ENCODE data around the gene PELO. TPM values are rescaled to one million over a fixed set of nuclear protein-coding genes. Genes with fewer than 3 reads are reported as not detected.
A peak's percentile ranks its signal among the peaks of the same experiment; 100 is the strongest.

Gene PELO
- total and polyA plus RNA-seq, 4 donors: 11.0 to 52.4 (median 39.9) TPM

DNA sequence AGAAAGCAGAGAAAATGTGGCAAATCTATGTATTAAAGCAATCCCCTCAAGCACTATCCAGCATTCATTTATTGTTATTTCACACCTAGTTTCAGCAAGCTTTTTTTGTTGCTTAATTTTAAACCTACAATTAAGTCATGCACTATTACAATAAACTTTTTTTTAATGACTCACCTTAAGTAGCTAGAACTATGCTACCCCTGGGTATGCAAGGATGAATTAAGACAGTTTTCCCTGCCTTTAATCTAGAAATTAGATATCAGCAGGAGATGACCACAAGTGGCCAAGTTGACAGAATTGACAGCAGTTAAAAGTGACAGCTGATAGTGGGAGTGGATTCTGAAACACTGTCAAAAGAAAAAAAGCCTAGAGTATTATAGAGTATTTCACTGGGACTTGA is 20.0 kb downstream of the PELO start:
- intact Hi-C loops (cut with DNase I): loop anchor here in 1 of 2 donors (10.0 kb wide), 1 partner anchor 87 kb away; no protein-coding TSS in a partner anchor
- H3K4me1 ChIP-seq (ENCODE audit: control insufficient read depth in 1 of 2, insufficient read depth in 2 of 2, low read length in 2 of 2): peaks cover 4 to 23% of the 10 kb centered on the region in 2 donors

DNA sequence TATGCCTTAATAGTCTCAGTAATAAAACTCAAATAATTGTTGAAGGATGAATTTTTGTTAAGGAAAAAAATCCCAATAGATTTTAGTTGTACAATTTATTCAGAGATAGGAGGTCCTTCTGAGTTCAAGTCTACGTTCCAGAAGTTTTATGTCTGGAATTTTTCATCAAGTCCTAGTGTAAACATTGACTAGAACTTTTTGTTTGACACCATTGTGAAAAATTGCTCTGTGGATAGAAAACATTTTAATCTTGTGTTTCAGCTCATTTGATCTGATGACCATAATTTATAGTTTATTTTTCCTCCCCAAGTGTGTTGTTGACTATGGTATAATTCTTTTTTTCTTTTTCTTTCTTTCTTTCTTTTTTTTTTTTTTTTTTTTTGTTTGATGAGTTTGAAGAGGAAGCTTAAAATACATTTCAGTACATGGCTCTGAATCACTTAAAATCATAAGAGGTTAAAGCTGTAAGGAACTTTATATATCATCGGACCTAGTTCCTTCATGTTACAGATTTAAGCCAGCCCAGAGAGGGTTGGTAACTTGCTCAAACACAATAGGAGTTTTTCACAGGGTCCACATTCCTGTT is 20.7 kb downstream of the PELO start:
- WGBS, 2 donors: 8 to 11% methylated on average over 2 of the region's 2 CpGs
- peaks cover 4 to 21% of the 10 kb centered on the region in 2 donors for H3K4me1 ChIP-seq (ENCODE audit: control insufficient read depth in 1 of 2, insufficient read depth in 2 of 2, low read length in 2 of 2)
- no peak for DNase-seq
- H3K36me3 ChIP-seq (ENCODE audit: control insufficient read depth in 1 of 2, insufficient read depth in 2 of 2, low read length in 1 of 2): no peaks in the 10 kb centered on the region
- no peaks in the 10 kb centered on the region for H3K9me3 ChIP-seq (ENCODE audit: control insufficient read depth, low read length)
- intact Hi-C loops (cut with DNase I): loop anchor here in 1 of 2 donors (10.0 kb wide), 1 partner anchor 86 kb away; no protein-coding TSS in a partner anchor
- no peak overlapping the region for H3K4me3 ChIP-seq (ENCODE audit: low read length in 2 of 2)
- peak overlapping the region in 1 of 2 donors; percentile 70 for H3K27ac ChIP-seq (ENCODE audit: low read depth in 1 of 2, low read length in 2 of 2)
- H3K27me3 ChIP-seq (ENCODE audit: control insufficient read depth in 1 of 2, insufficient read depth in 2 of 2, low read length in 1 of 2): no peaks in the 10 kb centered on the region
- no peak for ATAC-seq (ENCODE audit: low FRiP score)

More for the DNA sequence above, 20.0 kb downstream of the PELO start:
- no peaks in the 10 kb centered on the region for H3K9me3 ChIP-seq (ENCODE audit: control insufficient read depth, low read length)
- no peaks in the 10 kb centered on the region for H3K36me3 ChIP-seq (ENCODE audit: control insufficient read depth in 1 of 2, insufficient read depth in 2 of 2, low read length in 1 of 2)
- H3K27me3 ChIP-seq (ENCODE audit: control insufficient read depth in 1 of 2, insufficient read depth in 2 of 2, low read length in 1 of 2): no peaks in the 10 kb centered on the region
- H3K4me3 ChIP-seq (ENCODE audit: low read length in 2 of 2): no peak overlapping the region
- no peak overlapping the region for H3K27ac ChIP-seq (ENCODE audit: low read depth in 1 of 2, low read length in 2 of 2)
- DNase-seq (no peak), ATAC-seq (ENCODE audit: low FRiP score) (no peak)

DNA sequence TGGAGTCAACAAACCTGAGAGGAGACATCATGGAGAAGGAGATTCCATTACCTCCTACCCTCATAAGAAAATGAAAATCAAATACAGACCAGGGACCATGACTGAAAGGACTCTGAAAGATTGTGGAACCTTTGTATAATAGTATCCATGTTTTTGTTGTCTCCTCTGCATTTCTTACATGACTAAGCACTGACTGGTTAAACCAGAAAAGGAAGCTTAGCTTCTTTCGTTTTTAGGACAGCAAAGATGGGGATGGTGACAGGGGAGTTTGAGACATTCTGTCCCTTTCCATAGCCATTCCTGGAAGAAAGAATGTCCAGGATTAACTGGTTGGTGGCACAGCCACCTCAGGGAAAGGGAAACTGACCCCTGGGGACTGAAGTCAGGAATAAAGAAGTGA is 22.2 kb downstream of the PELO start:
- no peak overlapping the region for H3K4me3 ChIP-seq (ENCODE audit: low read length in 2 of 2)

DNA sequence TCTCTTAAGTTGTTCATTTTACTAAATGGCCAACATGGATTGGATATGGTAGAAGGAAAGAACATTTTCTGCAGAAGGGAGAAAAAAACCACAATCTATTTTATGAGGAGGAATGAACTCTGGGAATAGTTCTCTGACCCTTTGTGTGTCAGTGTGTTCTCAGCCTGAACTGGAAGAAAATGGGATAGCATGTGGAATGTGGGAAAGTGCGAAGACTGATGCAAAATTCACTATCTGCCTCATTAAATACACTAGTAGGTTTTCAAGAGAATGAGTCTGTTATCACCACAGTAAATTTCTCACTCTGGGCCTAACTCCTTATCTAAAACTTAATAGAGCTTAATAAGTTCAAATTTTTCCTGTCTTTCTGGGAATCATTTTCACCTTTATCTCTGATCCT is 22.7 kb downstream of the PELO start:
- intact Hi-C loops (cut with DNase I): no loop called here
- peak overlapping the region in 1 of 2 donors; percentile 9 for H3K27ac ChIP-seq (ENCODE audit: low read depth in 1 of 2, low read length in 2 of 2)

More for the DNA sequence above, 22.2 kb downstream of the PELO start:
- ATAC-seq (ENCODE audit: low FRiP score): peak; percentile 6
- no peaks in the 10 kb centered on the region for H3K9me3 ChIP-seq (ENCODE audit: control insufficient read depth, low read length)
- WGBS, 2 donors: 0 to 3% methylated on average over 1 of the region's 1 CpG
- peaks cover 7 to 26% of the 10 kb centered on the region in 2 donors for H3K4me1 ChIP-seq (ENCODE audit: control insufficient read depth in 1 of 2, insufficient read depth in 2 of 2, low read length in 2 of 2)
- no peak for DNase-seq
- no peaks in the 10 kb centered on the region for H3K36me3 ChIP-seq (ENCODE audit: control insufficient read depth in 1 of 2, insufficient read depth in 2 of 2, low read length in 1 of 2)
- H3K27me3 ChIP-seq (ENCODE audit: control insufficient read depth in 1 of 2, insufficient read depth in 2 of 2, low read length in 1 of 2): no peaks in the 10 kb centered on the region
- intact Hi-C loops (cut with DNase I): loop anchor here in 1 of 2 donors (10.0 kb wide), 1 partner anchor 85 kb away; no protein-coding TSS in a partner anchor
- H3K27ac ChIP-seq (ENCODE audit: low read depth in 1 of 2, low read length in 2 of 2): peak overlapping the region; percentile 9 to 55

DNA sequence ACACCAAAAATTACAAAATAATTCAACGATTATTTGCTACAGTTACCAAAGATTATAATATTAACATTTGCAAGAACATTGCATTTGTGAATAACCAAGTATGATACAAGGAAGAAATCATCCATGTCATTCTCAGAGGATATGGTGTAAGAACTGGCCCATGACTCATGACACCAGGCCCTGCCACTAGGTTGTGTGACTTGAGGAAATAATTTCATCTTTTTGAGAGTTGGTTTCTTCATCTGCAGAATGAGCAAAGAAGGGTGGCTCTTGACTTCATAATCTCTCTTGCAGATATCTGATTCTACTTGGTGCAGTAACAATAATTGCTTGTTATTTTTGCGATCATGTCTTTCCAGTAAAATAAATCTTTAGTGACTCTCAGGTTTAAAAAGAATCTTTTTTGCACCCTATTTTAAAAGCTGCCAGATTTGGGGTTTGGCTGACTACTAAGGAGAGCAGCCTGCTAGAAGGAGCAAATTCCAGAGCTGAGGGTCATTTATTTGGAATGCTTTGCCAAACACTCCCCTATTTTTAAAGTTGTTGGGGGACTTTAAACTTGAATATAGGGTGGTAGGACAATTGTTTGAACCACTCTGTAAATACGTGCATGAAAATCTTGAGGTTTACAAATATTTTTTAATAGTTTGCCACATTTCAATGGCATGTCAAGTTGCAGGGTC is 23.5 kb downstream of the PELO start:
- peaks cover 5 to 30% of the 10 kb centered on the region in 2 donors for H3K4me1 ChIP-seq (ENCODE audit: control insufficient read depth in 1 of 2, insufficient read depth in 2 of 2, low read length in 2 of 2)
- H3K27me3 ChIP-seq (ENCODE audit: control insufficient read depth in 1 of 2, insufficient read depth in 2 of 2, low read length in 1 of 2): no peaks in the 10 kb centered on the region
- WGBS, 2 donors: 36 to 39% methylated on average over 3 of the region's 3 CpGs
- ATAC-seq (ENCODE audit: low FRiP score): peak; percentile 49
- peak in 1 of 2 donors; percentile 38 for DNase-seq
- no peaks in the 10 kb centered on the region for H3K36me3 ChIP-seq (ENCODE audit: control insufficient read depth in 1 of 2, insufficient read depth in 2 of 2, low read length in 1 of 2)
- intact Hi-C loops (cut with DNase I): no loop called here
- H3K4me3 ChIP-seq (ENCODE audit: low read length in 2 of 2): no peak overlapping the region
- no peak overlapping the region for H3K27ac ChIP-seq (ENCODE audit: low read depth in 1 of 2, low read length in 2 of 2)
- no peaks in the 10 kb centered on the region for H3K9me3 ChIP-seq (ENCODE audit: control insufficient read depth, low read length)

More for the DNA sequence above, 22.7 kb downstream of the PELO start:
- no peaks in the 10 kb centered on the region for H3K36me3 ChIP-seq (ENCODE audit: control insufficient read depth in 1 of 2, insufficient read depth in 2 of 2, low read length in 1 of 2)
- H3K27me3 ChIP-seq (ENCODE audit: control insufficient read depth in 1 of 2, insufficient read depth in 2 of 2, low read length in 1 of 2): no peaks in the 10 kb centered on the region
- no peak for DNase-seq
- ATAC-seq (ENCODE audit: low FRiP score): no peak
- H3K4me1 ChIP-seq (ENCODE audit: control insufficient read depth in 1 of 2, insufficient read depth in 2 of 2, low read length in 2 of 2): peaks cover 5 to 30% of the 10 kb centered on the region in 2 donors
- no peaks in the 10 kb centered on the region for H3K9me3 ChIP-seq (ENCODE audit: control insufficient read depth, low read length)
- WGBS, 2 donors: 42 to 100% methylated on average over 1 of the region's 1 CpG
- no peak overlapping the region for H3K4me3 ChIP-seq (ENCODE audit: low read length in 2 of 2)

DNA sequence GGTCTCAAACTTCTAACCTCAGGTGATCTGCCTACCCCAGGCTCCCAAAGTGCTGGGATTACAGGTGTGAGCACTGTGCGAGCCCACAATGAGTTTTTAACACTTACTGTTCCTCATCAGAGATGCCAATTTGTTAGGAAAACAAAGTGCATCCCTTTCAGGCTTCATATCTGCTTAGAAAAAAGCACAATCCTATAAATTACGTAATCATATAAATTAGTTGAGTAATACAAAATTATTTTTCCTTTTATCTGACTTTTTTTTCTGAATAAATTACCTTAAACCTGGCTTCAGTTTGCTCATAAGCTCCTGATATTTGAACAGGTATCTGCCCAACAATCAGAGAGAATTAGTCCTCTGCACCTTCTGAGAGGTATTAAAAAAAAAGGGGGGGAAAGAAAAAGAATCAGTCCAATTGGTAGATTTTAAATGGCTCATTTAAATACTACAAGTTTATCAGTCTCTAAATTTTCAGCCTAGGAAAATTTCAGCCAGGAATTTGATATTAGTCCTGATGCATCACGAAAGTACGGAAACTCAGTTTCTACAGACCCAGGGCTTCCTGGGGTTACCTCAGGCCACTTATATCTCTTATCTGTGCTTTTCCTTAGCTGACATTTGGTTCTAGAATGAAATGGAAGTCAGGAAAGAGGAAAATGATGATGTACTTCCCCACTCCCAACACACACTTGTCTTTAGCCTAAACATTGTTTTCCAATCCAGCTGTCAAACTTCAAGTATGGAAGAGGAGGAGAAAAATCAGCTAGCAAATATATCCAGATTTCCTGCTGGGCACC is 26.8 kb downstream of the PELO start:
- 49 to 54% methylated on average over 4 of the region's 4 CpGs for WGBS, 2 donors
- DNase-seq (no peak), ATAC-seq (ENCODE audit: low FRiP score) (no peak)
- Histone ChIP-seq H3K36me3 (ENCODE audit: control insufficient read depth in 1 of 2, insufficient read depth in 2 of 2, low read length in 1 of 2) (no peaks in the 10 kb centered on the region), H3K4me1 (ENCODE audit: control insufficient read depth in 1 of 2, insufficient read depth in 2 of 2, low read length in 2 of 2) (peaks cover 6 to 29% of the 10 kb centered on the region in 2 donors), H3K4me3 (ENCODE audit: low read length in 2 of 2) (no peak overlapping the region), H3K27me3 (ENCODE audit: control insufficient read depth in 1 of 2, insufficient read depth in 2 of 2, low read length in 1 of 2) (no peaks in the 10 kb centered on the region), H3K27ac (ENCODE audit: low read depth in 1 of 2, low read length in 2 of 2) (peak overlapping the region in 1 of 2 donors; percentile 28), H3K9me3 (ENCODE audit: control insufficient read depth, low read length) (no peaks in the 10 kb centered on the region)
- intact Hi-C loops (cut with DNase I): no loop called here

DNA sequence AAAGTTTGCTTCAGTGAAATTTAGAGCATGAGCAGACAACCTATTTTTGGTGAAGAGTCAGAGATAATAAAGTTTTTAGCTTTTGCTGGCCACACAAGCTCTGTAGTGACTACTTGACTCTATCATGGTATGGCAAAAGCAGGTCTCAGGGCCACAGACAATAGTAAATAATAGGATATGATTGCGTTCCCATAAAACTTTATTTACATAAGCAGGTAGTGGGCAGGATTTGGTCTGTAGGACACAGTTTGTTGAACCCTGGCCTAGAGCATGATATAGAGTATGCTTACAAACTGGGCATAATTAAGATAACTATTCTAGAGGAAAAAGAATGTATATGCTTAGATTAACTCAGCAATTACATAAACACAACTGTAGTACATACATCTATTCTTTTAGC is 30.1 kb downstream of the PELO start:
- DNase-seq (no peak), ATAC-seq (ENCODE audit: low FRiP score) (no peak)
- Histone ChIP-seq H3K4me3 (ENCODE audit: low read length in 2 of 2) (no peak overlapping the region), H3K9me3 (ENCODE audit: control insufficient read depth, low read length) (no peaks in the 10 kb centered on the region), H3K4me1 (ENCODE audit: control insufficient read depth in 1 of 2, insufficient read depth in 2 of 2, low read length in 2 of 2) (peaks cover 5 to 15% of the 10 kb centered on the region in 2 donors), H3K27ac (ENCODE audit: low read depth in 1 of 2, low read length in 2 of 2) (no peak overlapping the region), H3K36me3 (ENCODE audit: control insufficient read depth in 1 of 2, insufficient read depth in 2 of 2, low read length in 1 of 2) (no peaks in the 10 kb centered on the region), H3K27me3 (ENCODE audit: control insufficient read depth in 1 of 2, insufficient read depth in 2 of 2, low read length in 1 of 2) (no peaks in the 10 kb centered on the region)
- intact Hi-C loops (cut with DNase I): no loop called here
- 63 to 64% methylated on average over 1 of the region's 1 CpG for WGBS, 2 donors

DNA sequence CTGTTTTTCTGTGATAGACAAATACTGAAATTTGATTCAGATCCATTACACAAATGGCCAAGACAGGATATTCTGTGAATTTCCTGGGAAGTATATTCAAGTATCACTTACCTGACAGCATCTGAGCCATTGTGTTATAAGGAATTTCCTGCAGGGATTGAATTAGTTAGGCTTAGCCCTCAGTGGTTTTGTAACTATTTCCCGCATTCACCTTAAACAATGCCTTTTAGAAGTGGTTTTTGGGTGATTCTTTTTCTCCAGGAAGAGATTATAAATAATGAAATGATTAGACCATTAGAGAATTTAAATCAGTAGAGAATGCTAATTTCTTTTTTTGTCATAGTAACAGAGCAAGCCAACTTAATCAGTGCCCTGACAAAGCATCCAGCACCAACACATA is 30.6 kb downstream of the PELO start:
- no peak for DNase-seq
- 97 to 99% methylated on average over 1 of the region's 1 CpG for whole genome bisulfite sequencing, 2 donors
- peaks cover 5 to 17% of the 10 kb centered on the region in 2 donors for H3K4me1 ChIP-seq (ENCODE audit: control insufficient read depth in 1 of 2, insufficient read depth in 2 of 2, low read length in 2 of 2)

More for the DNA sequence above, 30.6 kb downstream of the PELO start:
- Histone ChIP-seq H3K9me3 (ENCODE audit: control insufficient read depth, low read length) (no peaks in the 10 kb centered on the region), H3K27me3 (ENCODE audit: control insufficient read depth in 1 of 2, insufficient read depth in 2 of 2, low read length in 1 of 2) (no peaks in the 10 kb centered on the region), H3K36me3 (ENCODE audit: control insufficient read depth in 1 of 2, insufficient read depth in 2 of 2, low read length in 1 of 2) (no peaks in the 10 kb centered on the region), H3K4me3 (ENCODE audit: low read length in 2 of 2) (no peak overlapping the region), H3K27ac (ENCODE audit: low read depth in 1 of 2, low read length in 2 of 2) (no peak overlapping the region)
- intact Hi-C loops (cut with DNase I): no loop called here
- ATAC-seq (ENCODE audit: low FRiP score): no peak
